ENCODE measurements around the gene VAMP8.

GRCh38 chr2:85597241-85597640, 19.9 kb downstream of the VAMP8 start:
- TF ChIP-seq RAD21 (IDR thresholded peaks at IDR 0.05; ENCODE audit: insufficient read depth, low read depth, low read length) = no peak
- TF ChIP-seq YBX1 (IDR thresholded peaks at IDR 0.05) = no peak
- no peak for TF ChIP-seq MXI1 (IDR thresholded peaks at IDR 0.05; ENCODE audit: low read depth, low read length)
- TF ChIP-seq RFX5 (IDR thresholded peaks at IDR 0.05; ENCODE audit: low read depth, low read length) = no peak
- TF ChIP-seq, protein P1, sequence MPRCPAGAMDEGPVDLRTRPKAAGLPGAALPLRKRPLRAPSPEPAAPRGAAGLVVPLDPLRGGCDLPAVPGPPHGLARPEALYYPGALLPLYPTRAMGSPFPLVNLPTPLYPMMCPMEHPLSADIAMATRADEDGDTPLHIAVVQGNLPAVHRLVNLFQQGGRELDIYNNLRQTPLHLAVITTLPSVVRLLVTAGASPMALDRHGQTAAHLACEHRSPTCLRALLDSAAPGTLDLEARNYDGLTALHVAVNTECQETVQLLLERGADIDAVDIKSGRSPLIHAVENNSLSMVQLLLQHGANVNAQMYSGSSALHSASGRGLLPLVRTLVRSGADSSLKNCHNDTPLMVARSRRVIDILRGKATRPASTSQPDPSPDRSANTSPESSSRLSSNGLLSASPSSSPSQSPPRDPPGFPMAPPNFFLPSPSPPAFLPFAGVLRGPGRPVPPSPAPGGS (IDR thresholded peaks at IDR 0.05; ENCODE audit: borderline replicate concordance, insufficient read depth, low read depth, low read length, poor library complexity, severe bottlenecking) = no peak
- no peak for TF ChIP-seq CTCF (IDR thresholded peaks at IDR 0.05 in 2 of 3, conservative IDR thresholded peaks at IDR 0.05 in 1 of 3; ENCODE audit: control insufficient read depth in 2 of 3, extremely low read depth in 1 of 3, insufficient read depth in 1 of 3, low read depth in 3 of 3, low read length in 3 of 3)
- TF ChIP-seq JUNB (IDR thresholded peaks at IDR 0.05) = no peak
- no peak for TF ChIP-seq CBX5 (IDR thresholded peaks at IDR 0.05; ENCODE audit: low read depth)
- no peak for TF ChIP-seq TCF3 (IDR thresholded peaks at IDR 0.05; ENCODE audit: borderline replicate concordance, insufficient read depth, low read depth, low read length)
- no peak for TF ChIP-seq TAF1 (IDR thresholded peaks at IDR 0.05; ENCODE audit: borderline replicate concordance, low read depth, low read length)
- TF ChIP-seq REST (IDR thresholded peaks at IDR 0.05; ENCODE audit: low read depth, low read length) = no peak
- TF ChIP-seq CEBPB (IDR thresholded peaks at IDR 0.05; ENCODE audit: borderline replicate concordance in 1 of 2, low read depth in 2 of 2, low read length in 2 of 2) = no peak
- no peak for TF ChIP-seq MTA3 (IDR thresholded peaks at IDR 0.05; ENCODE audit: borderline replicate concordance, low read length)
- TF ChIP-seq SMC3 (IDR thresholded peaks at IDR 0.05; ENCODE audit: borderline replicate concordance, low read length) = no peak

Measured in GM12878 (cell line).